Mesendoderm (in vitro differentiated cells): ENCODE data around the gene ZNF439.
"Not testable (repeated sequence)": the region's sequence is repeated elsewhere in the genome, so short reads cannot be mapped to it uniquely, and the experiment has no call there.

Experiments
- DNase-seq: peaks from one replicate; pipeline ENCODE4 v3.0.0; 2013
- H2AK5ac ChIP-seq: 2 replicates; pipeline ENCODE4 v1.6.1; 2013; ENCODE audit warnings: low read length, inconsistent platforms
- H2BK120ac ChIP-seq: 2 replicates; pipeline ENCODE4 v1.6.1; 2013; ENCODE audit warnings: low read depth, mild to moderate bottlenecking, low read length, moderate library complexity, mixed read lengths
- H2BK15ac ChIP-seq: replicated peaks from 2 replicates; pipeline ENCODE4 v1.6.1; 2013; ENCODE audit warnings: low read depth, mild to moderate bottlenecking, moderate library complexity
- H2BK5ac ChIP-seq: 2 replicates; pipeline ENCODE4 v1.6.1; 2013; ENCODE audit warnings: low read length, inconsistent platforms
- H3K18ac ChIP-seq: 2 replicates; pipeline ENCODE4 v1.6.1; 2013; ENCODE audit warnings: mild to moderate bottlenecking, low read length, mixed read lengths
- H3K23ac ChIP-seq: one replicate; pipeline ENCODE4 v1.6.1; 2013; ENCODE audit warnings: low read length
- H3K27ac ChIP-seq: 2 replicates; pipeline ENCODE4 v1.5.1; 2013; ENCODE audit warnings: low read depth, mild to moderate bottlenecking, inconsistent platforms, low read length, moderate library complexity
- H3K27me3 ChIP-seq: 2 replicates; pipeline ENCODE4 v1.6.1; 2013; ENCODE audit warnings: low read length, control low read depth, mild to moderate bottlenecking, inconsistent platforms; ENCODE audit not compliant: insufficient read depth, poor library complexity
- H3K36me3 ChIP-seq: 2 replicates; pipeline ENCODE4 v1.6.1; 2013; ENCODE audit warnings: low read length, inconsistent platforms; ENCODE audit not compliant: control insufficient read depth, insufficient read depth
- H3K4ac ChIP-seq: one replicate; pipeline ENCODE4 v1.6.1; 2013; ENCODE audit warnings: low read depth, mild to moderate bottlenecking, low read length, moderate library complexity
- H3K4me1 ChIP-seq: 2 replicates; pipeline ENCODE4 v1.6.1; 2013; ENCODE audit warnings: low read depth, low read length, inconsistent platforms; ENCODE audit not compliant: control insufficient read depth
- H3K4me2 ChIP-seq: 2 replicates; pipeline ENCODE4 v1.6.1; 2013; ENCODE audit warnings: low read length
- H3K4me3 ChIP-seq: 2 replicates; pipeline ENCODE4 v1.5.1; 2013; ENCODE audit warnings: mild to moderate bottlenecking, low read length
- H3K56ac ChIP-seq: one replicate; pipeline ENCODE4 v1.6.1; 2013; ENCODE audit warnings: low read length
- H3K79me1 ChIP-seq: 2 replicates; pipeline ENCODE4 v1.6.1; 2013; ENCODE audit warnings: low read length, inconsistent platforms
- H3K79me2 ChIP-seq: 2 replicates; pipeline ENCODE4 v1.6.1; 2013; ENCODE audit warnings: mild to moderate bottlenecking, low read length; ENCODE audit not compliant: control insufficient read depth, insufficient read depth
- H3K9ac ChIP-seq: 2 replicates; pipeline ENCODE4 v1.6.1; 2013; ENCODE audit warnings: low read length, inconsistent platforms
- H4K5ac ChIP-seq: one replicate; pipeline ENCODE4 v1.6.1; 2013; ENCODE audit warnings: low read length
- H4K8ac ChIP-seq: one replicate; pipeline ENCODE4 v1.6.1; 2013; ENCODE audit warnings: low read depth, mild to moderate bottlenecking, control low read depth, low read length, moderate library complexity
- WGBS: extraction: QIAGEN DNeasy Blood & Tissue Kit; methylation state at CpG from one replicate; pipeline ENCODE4 v1.1.7; 2013; ENCODE audit warnings: low lambda C conversion rate, missing lambda C conversion rate; ENCODE audit not compliant: insufficient coverage; ENCODE audit errors: extremely low coverage; 5-methylcytosine and 5-hydroxymethylcytosine counted together

The ZNF439 gene

DNA sequence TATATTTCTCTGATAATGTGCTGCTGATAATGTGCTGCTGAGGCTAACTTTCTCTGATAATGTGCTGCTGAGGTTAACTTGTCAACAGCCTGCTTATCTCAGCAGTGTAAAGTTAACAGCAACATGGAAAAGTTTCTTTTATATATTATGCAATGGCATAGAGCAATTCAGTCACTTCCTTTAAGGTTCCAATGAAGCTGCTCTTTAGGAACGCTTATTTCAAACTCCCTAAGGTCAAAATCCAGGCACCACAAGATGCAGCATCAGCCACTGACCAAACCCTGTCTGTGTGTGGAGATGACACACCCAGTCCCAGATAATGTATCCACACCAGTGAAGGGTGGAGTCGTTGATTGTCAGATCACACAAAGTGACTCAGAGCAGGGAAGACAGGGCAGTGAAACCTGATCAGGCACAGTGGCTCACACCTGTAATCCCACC lies 12.9 kb upstream of the ZNF439 start:
- not testable (repeated sequence) for H3K18ac ChIP-seq, H3K4me1 ChIP-seq, H3K4me2 ChIP-seq, H4K8ac ChIP-seq, H3K79me1 ChIP-seq, H3K56ac ChIP-seq, H2BK15ac ChIP-seq, H2BK120ac ChIP-seq, H3K27me3 ChIP-seq, H4K5ac ChIP-seq, H3K36me3 ChIP-seq, H2AK5ac ChIP-seq, H3K23ac ChIP-seq, H3K79me2 ChIP-seq, H2BK5ac ChIP-seq, H3K9ac ChIP-seq, H3K4me3 ChIP-seq, H3K4ac ChIP-seq, H3K27ac ChIP-seq, DNase-seq
- no CpG with 5 or more reads among the region's 2 CpGs for WGBS

- Histone ChIP-seq H3K18ac (no peak overlapping the region), H4K5ac (no peak overlapping the region), H3K4me1 (no peaks in the 10 kb centered on the region), H3K23ac (no peak overlapping the region), H3K56ac (no peak overlapping the region), H3K4me3 (no peak overlapping the region), H3K4ac (no peak overlapping the region), H3K4me2 (no peak overlapping the region), H3K27me3 (no peaks in the 10 kb centered on the region), H2BK5ac (no peak overlapping the region), H3K9ac (no peak overlapping the region), H3K36me3 (no peaks in the 10 kb centered on the region), H3K79me2 (no peaks in the 10 kb centered on the region), H2AK5ac (no peak overlapping the region), H3K27ac (no peak overlapping the region), H2BK15ac (no peak overlapping the region), H2BK120ac (no peak overlapping the region), H3K79me1 (no peaks in the 10 kb centered on the region), H4K8ac (no peak overlapping the region)
- DNase-seq: no peak
- no CpG with 5 or more reads among the region's 2 CpGs for WGBS
These were observed 4.8 kb upstream of the ZNF439 start for GRCh38 chr19:11843722-11844121.

DNA sequence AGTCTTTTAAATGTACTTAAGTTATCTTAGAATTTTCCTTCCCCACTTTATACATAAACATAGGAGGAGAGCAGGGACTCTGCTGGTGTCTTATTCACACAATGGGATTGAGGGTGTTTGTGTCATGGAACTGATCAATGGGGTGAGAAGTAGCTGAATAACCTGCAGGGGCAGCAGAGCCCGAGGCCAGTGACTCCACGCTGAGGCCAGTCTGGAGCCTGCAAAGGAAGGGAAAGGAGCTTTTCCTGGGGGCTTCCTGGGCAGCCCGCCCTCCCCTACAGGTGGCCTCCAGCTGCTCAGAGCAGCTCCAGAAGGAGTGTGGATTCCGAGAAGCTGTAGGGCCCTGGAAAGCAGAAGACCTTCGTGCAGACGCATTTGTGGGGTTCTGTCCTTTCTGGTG lies 911 bp upstream of the ZNF439 start:
- not testable (repeated sequence) for H3K27me3 ChIP-seq, H3K79me2 ChIP-seq, H3K79me1 ChIP-seq, H3K4me3 ChIP-seq, H3K4me1 ChIP-seq, H3K27ac ChIP-seq, H4K8ac ChIP-seq, H2BK120ac ChIP-seq, H3K4ac ChIP-seq, H2AK5ac ChIP-seq, H2BK5ac ChIP-seq, H3K56ac ChIP-seq, H3K18ac ChIP-seq, H3K4me2 ChIP-seq, H3K9ac ChIP-seq, H3K23ac ChIP-seq, H4K5ac ChIP-seq, H3K36me3 ChIP-seq, H2BK15ac ChIP-seq
- WGBS: no CpG with 5 or more reads among the region's 6 CpGs
- peak; percentile 51 for DNase-seq

DNA sequence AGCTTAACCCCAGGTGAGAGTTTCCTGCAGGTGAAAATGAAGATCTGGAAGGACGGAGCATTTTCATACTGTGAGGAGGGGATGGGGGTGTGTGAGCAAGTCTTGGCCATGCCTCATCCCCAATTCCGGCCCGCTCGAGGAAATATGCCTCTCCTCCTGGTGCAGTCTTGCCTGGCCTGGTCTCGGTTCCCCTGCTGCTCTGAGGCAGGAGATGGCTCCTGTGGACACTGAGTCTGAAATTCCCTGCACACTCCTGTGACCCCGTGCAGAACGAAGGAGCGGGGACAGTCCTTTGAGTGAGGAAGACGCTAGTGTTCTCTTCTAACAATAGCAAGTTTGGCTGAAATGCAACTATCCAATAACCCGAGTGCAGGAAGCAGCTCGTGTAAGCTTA lies 329 bp upstream of the ZNF439 start:
- no peak overlapping the region for H2BK15ac ChIP-seq
- H3K4ac ChIP-seq: no peak overlapping the region
- no peak overlapping the region for H2BK120ac ChIP-seq
- H3K79me2 ChIP-seq: no peaks in the 10 kb centered on the region
- H3K4me1 ChIP-seq: no peaks in the 10 kb centered on the region
- no peak overlapping the region for H3K4me2 ChIP-seq
- H3K23ac ChIP-seq: no peak overlapping the region
- H2BK5ac ChIP-seq: no peak overlapping the region
- H4K8ac ChIP-seq: no peak overlapping the region
- H3K79me1 ChIP-seq: no peaks in the 10 kb centered on the region
- no CpG with 5 or more reads among the region's 11 CpGs for WGBS
- H3K18ac ChIP-seq: no peak overlapping the region
- no peak for DNase-seq
- no peak overlapping the region for H3K9ac ChIP-seq
- H3K56ac ChIP-seq: no peak overlapping the region
- no peaks in the 10 kb centered on the region for H3K36me3 ChIP-seq
- H4K5ac ChIP-seq: no peak overlapping the region
- no peak overlapping the region for H3K4me3 ChIP-seq
- H3K27me3 ChIP-seq: no peaks in the 10 kb centered on the region
- no peak overlapping the region for H2AK5ac ChIP-seq
- no peak overlapping the region for H3K27ac ChIP-seq

DNA sequence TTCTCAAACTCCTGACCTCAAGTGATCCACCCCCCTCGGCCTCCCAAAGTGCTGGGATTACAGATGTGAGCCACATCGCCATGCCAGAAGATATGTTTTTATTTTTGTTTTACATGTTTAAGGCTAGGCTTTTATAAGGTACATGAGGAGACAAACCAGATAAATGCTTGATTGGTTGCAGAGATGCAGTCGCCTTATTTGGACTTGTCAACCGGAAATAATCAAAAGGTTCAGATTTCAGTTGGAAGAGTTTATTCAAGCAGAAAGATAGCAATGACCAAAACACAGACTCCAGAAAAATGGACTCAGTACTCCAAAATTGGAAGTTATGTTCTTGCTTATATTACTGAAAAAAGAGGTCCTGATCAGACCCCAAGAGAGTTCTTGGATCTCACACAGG lies 1.8 kb downstream of the ZNF439 start:
- H2BK15ac ChIP-seq, DNase-seq, H4K8ac ChIP-seq, H2BK5ac ChIP-seq, H3K4me1 ChIP-seq, H3K27me3 ChIP-seq, H3K4ac ChIP-seq, H3K79me1 ChIP-seq, H4K5ac ChIP-seq, H3K4me2 ChIP-seq, H3K56ac ChIP-seq, H3K4me3 ChIP-seq, H3K79me2 ChIP-seq, H3K23ac ChIP-seq, H3K36me3 ChIP-seq, H3K27ac ChIP-seq, H2AK5ac ChIP-seq, H3K18ac ChIP-seq, H2BK120ac ChIP-seq, H3K9ac ChIP-seq: not testable (repeated sequence)
- no CpG with 5 or more reads among the region's 4 CpGs for whole genome bisulfite sequencing

DNA sequence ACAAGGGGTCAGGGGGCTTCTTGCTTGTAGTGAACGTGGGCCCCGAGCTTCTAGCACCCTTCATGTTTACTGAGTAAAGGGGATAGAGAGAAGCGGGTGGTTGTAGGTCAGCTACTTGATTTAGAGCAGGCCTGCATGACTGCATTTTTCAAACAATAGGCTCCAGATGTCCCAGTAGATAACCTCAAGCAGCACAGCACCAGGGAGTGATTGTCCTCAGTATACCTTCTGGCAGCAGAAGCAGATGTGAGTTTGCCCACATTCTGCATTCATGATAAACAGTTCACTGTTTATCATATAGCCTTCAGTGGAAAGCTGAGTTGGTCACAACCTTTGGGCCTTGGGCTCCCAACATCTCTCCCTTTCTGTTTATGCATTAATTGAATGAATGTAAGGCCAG lies 4.8 kb downstream of the ZNF439 start:
- no peak for DNase-seq
- no peak overlapping the region for H3K9ac ChIP-seq
- no peak overlapping the region for H2BK120ac ChIP-seq
- H3K23ac ChIP-seq: no peak overlapping the region
- no peak overlapping the region for H3K27ac ChIP-seq
- H4K5ac ChIP-seq: no peak overlapping the region
- H2BK15ac ChIP-seq: no peak overlapping the region
- H2BK5ac ChIP-seq: no peak overlapping the region
- H3K18ac ChIP-seq: no peak overlapping the region
- H3K79me1 ChIP-seq: no peaks in the 10 kb centered on the region
- no peak overlapping the region for H3K4me3 ChIP-seq
- no peaks in the 10 kb centered on the region for H3K36me3 ChIP-seq
- no peak overlapping the region for H4K8ac ChIP-seq
- no peaks in the 10 kb centered on the region for H3K27me3 ChIP-seq
- WGBS: no CpG with 5 or more reads among the region's 3 CpGs
- H3K4ac ChIP-seq: no peak overlapping the region
- no peak overlapping the region for H3K56ac ChIP-seq
- no peak overlapping the region for H3K4me2 ChIP-seq
- H2AK5ac ChIP-seq: no peak overlapping the region
- H3K79me2 ChIP-seq: no peaks in the 10 kb centered on the region
- no peaks in the 10 kb centered on the region for H3K4me1 ChIP-seq
